Gastroesophageal sphincter (tissue), 3 donors: Measurements from ENCODE around the gene UBR4.

Experiments used
- EP300 ChIP-seq: sonication (generic); formaldehyde crosslinking; IDR thresholded peaks from one replicate; pipeline ENCODE4 v1.6.1; 2017; ENCODE audit warnings: antibody characterized with exemption, mild to moderate bottlenecking
- POLR2A ChIP-seq, 2 donors: fragments of 450-650 bp; IDR thresholded peaks; one replicate each; pipeline ENCODE4 v1.6.1; 2017; ENCODE audit warnings: antibody characterized with exemption in 2 of 2, mild to moderate bottlenecking in 2 of 2, moderate library complexity in 1 of 2
- TF ChIP-seq, protein P1 (sequence below), 4 experiments: fragments of 200-600 bp in 2 of 4; fragments of 450-650 bp in 2 of 4; sonication (generic) in 1 of 4; IDR thresholded peaks; one replicate each; pipeline ENCODE4 v1.5.1; 2017 to 2019; ENCODE audit warnings: antibody characterized with exemption in 4 of 4, mild to moderate bottlenecking in 2 of 4, moderate library complexity in 2 of 4

DNA sequence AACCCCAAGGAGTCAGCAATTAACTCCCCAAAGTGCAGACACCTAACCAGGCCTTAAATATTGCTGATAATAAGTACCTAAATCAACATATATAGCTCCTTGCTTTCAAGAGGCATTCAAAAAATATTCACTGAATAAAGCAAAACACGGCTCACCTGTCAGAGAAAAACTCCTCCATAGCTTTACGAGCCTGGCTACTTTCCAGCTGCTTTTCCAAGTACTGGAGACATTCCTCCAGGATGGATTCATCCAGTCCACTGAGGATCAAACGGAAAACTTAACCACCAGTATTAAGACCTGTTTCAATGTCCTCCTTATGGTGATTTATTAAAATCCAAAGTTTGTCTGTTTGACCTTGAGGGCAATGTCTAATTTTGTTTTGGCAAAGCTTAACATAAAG, 44.6 kb downstream of the UBR4 start:
- no peak for TF ChIP-seq POLR2A (IDR thresholded peaks at IDR 0.05)
- TF ChIP-seq EP300: no peak
- TF ChIP-seq, protein P1, sequence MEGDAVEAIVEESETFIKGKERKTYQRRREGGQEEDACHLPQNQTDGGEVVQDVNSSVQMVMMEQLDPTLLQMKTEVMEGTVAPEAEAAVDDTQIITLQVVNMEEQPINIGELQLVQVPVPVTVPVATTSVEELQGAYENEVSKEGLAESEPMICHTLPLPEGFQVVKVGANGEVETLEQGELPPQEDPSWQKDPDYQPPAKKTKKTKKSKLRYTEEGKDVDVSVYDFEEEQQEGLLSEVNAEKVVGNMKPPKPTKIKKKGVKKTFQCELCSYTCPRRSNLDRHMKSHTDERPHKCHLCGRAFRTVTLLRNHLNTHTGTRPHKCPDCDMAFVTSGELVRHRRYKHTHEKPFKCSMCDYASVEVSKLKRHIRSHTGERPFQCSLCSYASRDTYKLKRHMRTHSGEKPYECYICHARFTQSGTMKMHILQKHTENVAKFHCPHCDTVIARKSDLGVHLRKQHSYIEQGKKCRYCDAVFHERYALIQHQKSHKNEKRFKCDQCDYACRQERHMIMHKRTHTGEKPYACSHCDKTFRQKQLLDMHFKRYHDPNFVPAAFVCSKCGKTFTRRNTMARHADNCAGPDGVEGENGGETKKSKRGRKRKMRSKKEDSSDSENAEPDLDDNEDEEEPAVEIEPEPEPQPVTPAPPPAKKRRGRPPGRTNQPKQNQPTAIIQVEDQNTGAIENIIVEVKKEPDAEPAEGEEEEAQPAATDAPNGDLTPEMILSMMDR (IDR thresholded peaks at IDR 0.05): no peak
